ENCODE results near the gene EPHA3. TPM values are rescaled to one million over a fixed set of nuclear protein-coding genes. Genes with fewer than 3 reads are reported as not detected.

The EPHA3 gene
- total RNA-seq, 1 donor, result not detected

- no peaks in the 10 kb centered on the region for H3K9me3 ChIP-seq (ENCODE audit: low read depth, low read length)
- H3K4me3 ChIP-seq (ENCODE audit: low read length), result no peak overlapping the region
- no peaks in the 10 kb centered on the region for H3K27me3 ChIP-seq (ENCODE audit: insufficient read depth, low read length)
- H3K4me1 ChIP-seq (ENCODE audit: insufficient read depth, low read length), result no peaks in the 10 kb centered on the region
Measured at GRCh38 chr3:89234620-89235019, 127.2 kb downstream of the EPHA3 start.

GRCh38 chr3:89238846-89239245 is 131.4 kb downstream of the EPHA3 start:
- H3K4me3 ChIP-seq (ENCODE audit: low read length), result no peak overlapping the region
- H3K9me3 ChIP-seq (ENCODE audit: low read depth, low read length), result no peaks in the 10 kb centered on the region
- H3K27me3 ChIP-seq (ENCODE audit: insufficient read depth, low read length), result no peaks in the 10 kb centered on the region
- H3K4me1 ChIP-seq (ENCODE audit: insufficient read depth, low read length), result no peaks in the 10 kb centered on the region

- no peak overlapping the region for H3K4me3 ChIP-seq (ENCODE audit: low read length)
- no peaks in the 10 kb centered on the region for H3K27me3 ChIP-seq (ENCODE audit: insufficient read depth, low read length)
- no peaks in the 10 kb centered on the region for H3K9me3 ChIP-seq (ENCODE audit: low read depth, low read length)
- no peaks in the 10 kb centered on the region for H3K4me1 ChIP-seq (ENCODE audit: insufficient read depth, low read length)
Measured at GRCh38 chr3:89239774-89240173, 132.4 kb downstream of the EPHA3 start.

GRCh38 chr3:89245612-89246011 is 138.2 kb downstream of the EPHA3 start:
- H3K4me1 ChIP-seq (ENCODE audit: insufficient read depth, low read length), result no peaks in the 10 kb centered on the region
- H3K4me3 ChIP-seq (ENCODE audit: low read length), result no peak overlapping the region
- H3K27me3 ChIP-seq (ENCODE audit: insufficient read depth, low read length), result no peaks in the 10 kb centered on the region
- H3K9me3 ChIP-seq (ENCODE audit: low read depth, low read length), result no peaks in the 10 kb centered on the region

GRCh38 chr3:89246326-89246725 is 138.9 kb downstream of the EPHA3 start:
- no peaks in the 10 kb centered on the region for H3K4me1 ChIP-seq (ENCODE audit: insufficient read depth, low read length)
- no peak overlapping the region for H3K4me3 ChIP-seq (ENCODE audit: low read length)
- H3K27me3 ChIP-seq (ENCODE audit: insufficient read depth, low read length), result no peaks in the 10 kb centered on the region
- H3K9me3 ChIP-seq (ENCODE audit: low read depth, low read length), result no peaks in the 10 kb centered on the region

GRCh38 chr3:89250742-89251141 is 143.3 kb downstream of the EPHA3 start:
- Histone ChIP-seq H3K4me1 (ENCODE audit: insufficient read depth, low read length) (no peaks in the 10 kb centered on the region), H3K4me3 (ENCODE audit: low read length) (no peak overlapping the region), H3K9me3 (ENCODE audit: low read depth, low read length) (no peaks in the 10 kb centered on the region), H3K27me3 (ENCODE audit: insufficient read depth, low read length) (no peaks in the 10 kb centered on the region)

GRCh38 chr3:89252016-89252415 is 144.6 kb downstream of the EPHA3 start:
- Histone ChIP-seq H3K4me3 (ENCODE audit: low read length) (no peak overlapping the region), H3K4me1 (ENCODE audit: insufficient read depth, low read length) (no peaks in the 10 kb centered on the region), H3K27me3 (ENCODE audit: insufficient read depth, low read length) (no peaks in the 10 kb centered on the region), H3K9me3 (ENCODE audit: low read depth, low read length) (no peaks in the 10 kb centered on the region)

GRCh38 chr3:89252860-89253259 is 145.4 kb downstream of the EPHA3 start:
- no peaks in the 10 kb centered on the region for H3K27me3 ChIP-seq (ENCODE audit: insufficient read depth, low read length)
- no peaks in the 10 kb centered on the region for H3K4me1 ChIP-seq (ENCODE audit: insufficient read depth, low read length)
- H3K4me3 ChIP-seq (ENCODE audit: low read length), result no peak overlapping the region
- H3K9me3 ChIP-seq (ENCODE audit: low read depth, low read length), result no peaks in the 10 kb centered on the region

GRCh38 chr3:89256395-89256794 is 149.0 kb downstream of the EPHA3 start:
- H3K4me1 ChIP-seq (ENCODE audit: insufficient read depth, low read length), result no peaks in the 10 kb centered on the region
- no peaks in the 10 kb centered on the region for H3K27me3 ChIP-seq (ENCODE audit: insufficient read depth, low read length)
- no peaks in the 10 kb centered on the region for H3K9me3 ChIP-seq (ENCODE audit: low read depth, low read length)
- no peak overlapping the region for H3K4me3 ChIP-seq (ENCODE audit: low read length)

- no peak overlapping the region for H3K4me3 ChIP-seq (ENCODE audit: low read length)
Measured at GRCh38 chr3:89256882-89257281, 149.5 kb downstream of the EPHA3 start.

GRCh38 chr3:89260721-89261120 is 153.3 kb downstream of the EPHA3 start:
- H3K4me1 ChIP-seq (ENCODE audit: insufficient read depth, low read length), result no peaks in the 10 kb centered on the region
- no peak overlapping the region for H3K4me3 ChIP-seq (ENCODE audit: low read length)
- no peaks in the 10 kb centered on the region for H3K27me3 ChIP-seq (ENCODE audit: insufficient read depth, low read length)
- no peaks in the 10 kb centered on the region for H3K9me3 ChIP-seq (ENCODE audit: low read depth, low read length)

More at GRCh38 chr3:89256882-89257281, 149.5 kb downstream of the EPHA3 start:
- no peaks in the 10 kb centered on the region for H3K27me3 ChIP-seq (ENCODE audit: insufficient read depth, low read length)
- no peaks in the 10 kb centered on the region for H3K9me3 ChIP-seq (ENCODE audit: low read depth, low read length)
- H3K4me1 ChIP-seq (ENCODE audit: insufficient read depth, low read length), result no peaks in the 10 kb centered on the region

- H3K9me3 ChIP-seq (ENCODE audit: low read depth, low read length), result no peaks in the 10 kb centered on the region
- H3K4me3 ChIP-seq (ENCODE audit: low read length), result no peak overlapping the region
- H3K4me1 ChIP-seq (ENCODE audit: insufficient read depth, low read length), result no peaks in the 10 kb centered on the region
- no peaks in the 10 kb centered on the region for H3K27me3 ChIP-seq (ENCODE audit: insufficient read depth, low read length)
Measured at GRCh38 chr3:89261673-89262072, 154.3 kb downstream of the EPHA3 start.

GRCh38 chr3:89262309-89262929 is 155.0 kb downstream of the EPHA3 start:
- no peaks in the 10 kb centered on the region for H3K9me3 ChIP-seq (ENCODE audit: low read depth, low read length)
- no peak overlapping the region for H3K4me3 ChIP-seq (ENCODE audit: low read length)
- no peaks in the 10 kb centered on the region for H3K27me3 ChIP-seq (ENCODE audit: insufficient read depth, low read length)
- H3K4me1 ChIP-seq (ENCODE audit: insufficient read depth, low read length), result no peaks in the 10 kb centered on the region

GRCh38 chr3:89264037-89264560 is 156.7 kb downstream of the EPHA3 start:
- H3K4me1 ChIP-seq (ENCODE audit: insufficient read depth, low read length), result no peaks in the 10 kb centered on the region
- H3K9me3 ChIP-seq (ENCODE audit: low read depth, low read length), result no peaks in the 10 kb centered on the region
- H3K4me3 ChIP-seq (ENCODE audit: low read length), result no peak overlapping the region
- no peaks in the 10 kb centered on the region for H3K27me3 ChIP-seq (ENCODE audit: insufficient read depth, low read length)

- no peaks in the 10 kb centered on the region for H3K4me1 ChIP-seq (ENCODE audit: insufficient read depth, low read length)
- H3K4me3 ChIP-seq (ENCODE audit: low read length), result no peak overlapping the region
- H3K27me3 ChIP-seq (ENCODE audit: insufficient read depth, low read length), result no peaks in the 10 kb centered on the region
- no peaks in the 10 kb centered on the region for H3K9me3 ChIP-seq (ENCODE audit: low read depth, low read length)
Measured at GRCh38 chr3:89266074-89266473, 158.7 kb downstream of the EPHA3 start.

GRCh38 chr3:89268059-89268458 is 160.6 kb downstream of the EPHA3 start:
- Histone ChIP-seq H3K9me3 (ENCODE audit: low read depth, low read length) (no peaks in the 10 kb centered on the region), H3K4me1 (ENCODE audit: insufficient read depth, low read length) (no peaks in the 10 kb centered on the region), H3K27me3 (ENCODE audit: insufficient read depth, low read length) (no peaks in the 10 kb centered on the region), H3K4me3 (ENCODE audit: low read length) (no peak overlapping the region)
